Right hindlimb (tissue), 1 donor: ENCODE data around the gene PLSCR5.

Source experiments
- DNase-seq: peaks from one replicate; pipeline ENCODE4 v3.0.0-alpha.2; 2018

The PLSCR5 gene

DNA sequence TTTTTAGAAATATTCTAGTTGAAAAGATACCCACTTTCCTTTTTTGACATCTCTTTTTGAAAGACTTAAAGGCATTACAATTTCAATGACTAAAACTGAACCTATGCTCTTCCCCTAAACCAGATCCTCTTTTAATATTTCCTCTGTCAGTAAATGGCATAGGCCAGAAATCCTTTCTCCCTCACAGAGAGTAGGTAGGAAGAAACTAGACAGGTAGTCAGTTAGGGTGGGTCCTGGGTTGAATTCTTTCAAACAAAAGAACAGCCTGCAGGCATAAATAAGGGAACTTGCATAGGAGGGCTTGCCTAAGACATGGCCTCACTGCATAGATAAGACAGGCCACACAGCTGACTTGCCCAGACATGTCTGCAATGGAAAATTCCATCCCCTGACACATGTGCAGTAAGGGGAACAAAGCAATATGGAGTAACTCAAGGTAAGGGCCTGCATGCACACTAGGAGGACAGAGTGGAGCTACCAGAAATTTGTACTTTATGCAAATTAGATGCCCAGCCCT is 23.1 kb downstream of the PLSCR5 start:
- no peak for DNase-seq

- no peak for DNase-seq
These were observed 24.0 kb downstream of the PLSCR5 start for GRCh38 chr3:146581080-146581601.

DNA sequence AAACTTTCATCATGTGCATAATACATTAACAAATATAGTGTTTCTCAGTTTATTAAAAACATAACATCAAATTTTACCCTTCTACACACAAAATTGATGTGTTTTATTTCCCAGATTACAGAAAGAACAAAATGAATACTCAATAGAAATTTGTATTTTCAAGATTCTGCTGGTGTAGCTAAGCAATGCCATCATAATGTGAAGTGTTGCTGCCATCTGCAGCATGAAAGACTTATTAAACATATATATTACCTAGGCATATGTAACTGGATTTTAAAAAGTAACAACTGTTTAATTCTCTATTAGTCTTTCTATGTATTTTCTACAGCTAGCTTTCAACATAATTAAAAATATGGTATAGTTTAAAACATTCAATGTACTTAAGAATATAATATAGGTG is 27.5 kb downstream of the PLSCR5 start:
- peak; percentile 27 for DNase-seq

GRCh38 chr3:146575636-146576035 is 29.5 kb downstream of the PLSCR5 start:
- no peak for DNase-seq

DNA sequence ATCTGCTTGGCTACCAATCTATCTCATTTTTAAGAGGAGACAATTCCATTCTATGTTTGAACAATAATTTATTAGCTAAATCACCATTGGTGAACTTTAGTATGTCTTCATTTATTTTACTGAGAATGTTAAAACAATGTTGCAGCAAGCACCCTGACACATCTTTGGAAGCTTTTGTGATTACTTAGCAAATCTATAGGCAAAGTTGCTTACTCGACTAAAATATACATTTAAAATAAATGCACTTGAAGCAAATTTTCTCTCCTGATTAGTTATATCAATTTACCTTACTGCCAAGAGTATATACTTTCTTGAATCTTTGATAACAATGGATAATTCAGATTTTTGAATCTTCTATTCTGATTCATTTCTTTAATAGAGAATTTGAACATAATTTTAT is 31.0 kb downstream of the PLSCR5 start:
- DNase-seq = no peak

- no peak for DNase-seq
These were observed 35.8 kb downstream of the PLSCR5 start for GRCh38 chr3:146569314-146569713.

DNA sequence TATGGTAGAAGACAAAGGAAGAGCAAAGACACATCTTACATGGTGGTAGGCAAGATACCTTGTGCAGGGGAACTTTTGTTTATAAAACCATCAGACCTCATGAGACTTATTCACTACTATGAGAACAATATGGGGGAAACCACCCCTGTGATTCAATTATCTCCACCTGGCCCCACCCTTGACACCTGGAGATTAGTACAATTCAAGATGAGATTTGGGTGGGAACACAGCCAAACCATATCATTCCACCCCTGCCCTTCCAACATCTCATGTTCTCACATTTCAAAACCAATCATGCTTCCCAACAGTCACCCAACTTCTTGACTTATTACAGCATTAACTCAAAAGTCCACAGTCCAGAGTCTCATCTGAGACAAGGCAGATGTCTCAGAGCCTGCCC is 39.0 kb downstream of the PLSCR5 start:
- no peak for DNase-seq

DNA sequence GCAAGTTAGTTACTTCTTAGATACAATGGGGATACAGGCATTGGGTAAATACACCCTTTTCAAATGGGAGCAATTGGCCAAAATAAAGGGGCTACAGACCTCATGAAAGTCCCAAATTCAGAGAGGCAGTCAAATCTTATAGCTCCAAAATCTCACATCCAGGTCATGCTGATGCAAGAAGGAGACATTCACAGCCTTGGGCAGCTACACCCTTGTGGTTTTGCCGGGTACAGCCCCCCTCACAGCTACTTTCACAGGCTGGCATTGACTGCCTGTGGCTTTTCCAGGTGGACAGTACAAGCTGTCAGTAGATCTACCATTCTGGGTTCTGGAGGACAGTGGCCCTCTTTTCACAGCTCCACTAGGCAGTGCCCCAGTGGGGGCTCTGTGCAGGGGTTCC is 43.3 kb downstream of the PLSCR5 start:
- no peak for DNase-seq

DNA sequence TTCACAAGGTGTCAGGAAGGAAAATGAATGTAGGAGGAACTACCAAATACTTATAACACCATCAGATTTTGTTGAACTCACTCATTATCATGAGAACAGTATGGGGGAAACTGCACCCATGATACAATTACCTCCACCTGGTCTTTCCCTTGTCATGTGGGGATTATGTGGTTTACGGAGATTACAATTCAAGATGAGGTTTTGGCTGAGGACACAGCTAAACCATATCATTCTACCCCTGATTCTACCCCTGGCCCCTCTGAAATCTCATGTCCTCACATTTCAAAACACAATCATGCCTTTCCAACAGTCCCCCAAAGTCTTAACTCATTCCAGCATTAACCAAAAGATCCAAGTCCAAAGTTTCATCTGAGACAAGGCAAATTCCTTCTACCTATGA is 43.7 kb downstream of the PLSCR5 start:
- DNase-seq = no peak

DNA sequence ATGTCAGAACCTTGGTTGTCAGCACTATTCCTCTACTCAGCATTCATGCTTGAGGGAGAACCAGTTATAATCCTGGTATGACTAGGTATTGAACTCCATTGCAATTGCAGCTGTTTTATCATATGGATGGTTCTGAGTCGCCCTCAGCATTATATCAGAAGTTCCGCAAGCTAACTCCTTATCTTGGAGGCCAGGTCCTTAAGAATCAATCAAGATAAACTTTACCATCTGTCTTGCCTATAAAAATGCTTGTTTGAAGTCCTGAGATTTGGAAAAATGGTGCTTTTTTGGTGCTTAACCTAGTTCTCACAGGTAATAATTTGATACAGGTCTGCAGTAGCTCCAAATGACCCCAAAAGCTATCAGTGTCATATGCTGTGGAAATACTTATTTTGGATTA is 44.5 kb downstream of the PLSCR5 start:
- no peak for DNase-seq

- no peak for DNase-seq
These were observed 45.8 kb downstream of the PLSCR5 start for GRCh38 chr3:146559388-146559787.

DNA sequence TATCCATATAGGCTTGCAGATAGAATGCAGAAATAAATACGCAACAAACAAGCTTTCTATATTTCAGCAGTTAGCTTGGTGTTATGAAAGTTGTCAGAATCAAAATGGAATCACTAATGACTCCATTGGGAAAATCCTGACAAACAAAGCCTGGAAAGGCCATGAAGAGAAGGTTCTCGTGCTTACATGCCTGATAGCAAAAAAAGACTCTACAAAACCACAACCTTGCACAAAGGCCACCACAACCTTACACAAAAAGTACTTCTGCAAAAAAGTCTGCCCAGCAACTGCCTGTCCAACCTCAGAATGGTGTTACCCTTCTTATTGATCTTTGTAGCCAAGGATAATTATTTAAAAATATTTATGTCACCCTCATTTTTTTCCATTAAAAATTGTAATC is 46.4 kb downstream of the PLSCR5 start:
- DNase-seq = no peak

DNA sequence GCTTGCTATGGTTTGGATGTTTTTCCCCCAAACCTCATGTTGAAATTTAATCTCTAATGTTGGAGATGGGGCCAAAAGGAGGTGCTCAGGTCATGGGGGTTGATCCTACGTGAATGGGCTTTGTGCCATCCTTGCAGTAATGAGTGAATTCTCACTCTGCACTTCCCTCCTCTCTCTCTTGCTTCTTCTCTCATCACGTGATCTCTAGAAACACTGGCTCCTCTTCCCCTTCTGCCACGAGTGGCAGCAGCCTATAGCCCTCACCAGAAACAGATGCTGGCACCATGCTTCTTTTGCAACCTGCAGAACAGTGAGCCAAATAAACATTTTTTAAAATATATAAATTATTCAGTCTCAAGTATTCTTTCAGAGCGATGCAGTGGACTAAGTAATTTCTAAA is 47.4 kb downstream of the PLSCR5 start:
- DNase-seq = no peak

DNA sequence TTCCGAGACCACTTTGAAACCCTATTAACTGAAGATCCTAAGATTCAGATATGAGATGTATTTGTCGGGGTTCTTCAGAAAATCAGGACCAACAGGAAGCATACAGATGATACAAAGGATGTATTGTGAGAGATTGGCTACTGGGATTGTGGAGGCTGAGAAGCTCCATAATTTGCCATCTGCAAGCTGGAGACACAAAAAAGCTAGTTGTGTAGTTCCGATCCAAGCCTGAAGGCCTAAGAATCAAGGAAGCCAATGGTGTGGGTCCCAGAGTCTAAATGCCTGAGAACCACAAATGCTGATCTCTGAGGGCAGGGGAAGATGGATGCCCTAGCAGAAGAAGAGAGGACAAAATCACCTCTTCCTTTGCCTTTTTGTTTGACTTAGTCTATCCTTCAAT is 49.8 kb downstream of the PLSCR5 start:
- DNase-seq = no peak

DNA sequence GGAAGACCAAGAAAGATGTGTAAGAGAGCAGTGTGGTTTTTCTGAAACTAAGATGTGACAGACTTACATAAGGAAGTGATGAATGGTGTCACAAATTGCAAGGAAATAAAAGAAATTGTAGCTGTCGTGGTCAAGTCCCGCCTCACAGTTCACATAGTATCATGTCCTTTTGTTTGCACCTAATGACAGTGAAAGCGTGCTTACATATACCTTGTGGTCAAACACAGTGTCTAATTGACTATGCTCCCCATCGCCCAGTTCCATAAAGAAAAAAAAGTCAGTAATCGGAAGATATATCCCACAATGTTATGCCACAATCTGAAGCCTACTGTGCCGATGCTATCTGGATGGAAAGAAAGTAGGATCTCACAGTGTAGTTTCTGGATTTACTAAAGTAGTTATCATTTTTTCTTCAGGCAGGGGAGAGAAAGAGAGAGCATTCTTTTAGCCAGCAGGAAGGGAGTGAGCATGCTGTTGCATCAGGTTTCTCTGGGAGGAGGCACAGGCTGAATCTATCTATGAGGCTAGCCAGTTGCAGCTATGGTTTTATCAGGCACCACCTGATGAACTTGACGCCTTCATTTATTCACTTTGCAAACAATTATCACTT is 50.9 kb downstream of the PLSCR5 start:
- DNase-seq = no peak

DNA sequence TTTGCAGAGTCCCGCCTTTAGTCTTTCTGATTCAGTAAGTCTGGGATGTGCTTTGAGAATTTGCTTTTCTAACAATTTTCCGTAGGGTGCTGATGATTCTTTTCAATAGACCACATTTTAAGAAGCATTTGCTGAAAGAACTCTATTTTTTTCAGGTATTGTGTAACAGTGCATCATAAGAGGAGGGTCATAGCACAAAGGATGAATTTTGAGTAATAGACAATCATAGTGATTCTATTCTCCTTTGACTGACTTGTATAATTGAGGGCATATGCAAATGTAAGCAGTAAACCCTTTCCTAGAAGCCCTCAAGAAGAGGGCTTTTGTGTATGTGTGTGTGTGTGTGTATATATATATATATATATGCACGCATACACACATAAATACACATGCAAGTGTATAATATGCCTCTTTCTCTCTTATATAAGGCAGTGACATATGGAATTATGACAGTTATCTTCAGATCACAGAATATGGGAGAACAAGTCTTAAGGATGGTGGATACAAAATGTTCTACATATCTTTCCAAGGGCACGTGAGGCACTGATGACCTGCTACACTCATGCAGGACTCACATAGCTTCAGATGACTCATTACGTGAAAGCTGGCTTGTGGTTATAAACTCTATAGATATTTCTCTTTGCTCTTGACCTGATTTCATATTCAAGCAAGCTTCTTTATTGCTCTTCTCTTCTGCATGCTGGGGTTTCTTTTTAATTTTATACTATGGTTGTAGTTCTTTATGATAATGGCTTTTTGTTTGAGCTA is 54.2 kb downstream of the PLSCR5 start:
- no peak for DNase-seq

GRCh38 chr3:146550070-146550615 is 55.0 kb downstream of the PLSCR5 start:
- DNase-seq = no peak

DNA sequence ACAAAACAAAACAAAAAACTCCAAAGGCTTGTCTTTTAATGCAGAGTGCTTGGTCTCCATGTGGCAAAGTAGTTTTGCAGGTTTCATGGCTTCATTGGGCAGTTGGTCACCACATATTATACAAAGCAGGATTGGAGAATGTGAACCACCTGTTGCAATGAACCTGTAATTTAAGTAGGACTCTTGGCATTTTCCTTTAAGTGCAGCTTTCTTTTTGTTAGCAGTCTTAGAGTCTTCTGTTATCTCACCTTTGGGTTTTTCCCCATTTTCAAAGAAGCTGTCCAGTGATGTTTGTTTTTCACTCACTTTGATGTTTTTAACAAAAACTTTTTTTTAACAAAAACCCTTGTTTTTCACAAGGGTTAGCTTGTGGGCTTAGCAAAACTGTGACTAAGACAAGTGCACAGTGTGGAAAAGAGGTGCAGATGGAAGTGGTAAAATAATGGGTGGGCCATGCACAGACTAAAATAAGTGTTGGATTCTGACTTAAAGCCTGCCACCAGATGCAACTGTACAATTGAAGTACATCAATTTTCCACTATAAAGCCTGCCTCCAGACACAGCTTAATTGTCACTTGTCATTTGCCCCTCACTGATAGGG is 57.8 kb downstream of the PLSCR5 start:
- DNase-seq = no peak

DNA sequence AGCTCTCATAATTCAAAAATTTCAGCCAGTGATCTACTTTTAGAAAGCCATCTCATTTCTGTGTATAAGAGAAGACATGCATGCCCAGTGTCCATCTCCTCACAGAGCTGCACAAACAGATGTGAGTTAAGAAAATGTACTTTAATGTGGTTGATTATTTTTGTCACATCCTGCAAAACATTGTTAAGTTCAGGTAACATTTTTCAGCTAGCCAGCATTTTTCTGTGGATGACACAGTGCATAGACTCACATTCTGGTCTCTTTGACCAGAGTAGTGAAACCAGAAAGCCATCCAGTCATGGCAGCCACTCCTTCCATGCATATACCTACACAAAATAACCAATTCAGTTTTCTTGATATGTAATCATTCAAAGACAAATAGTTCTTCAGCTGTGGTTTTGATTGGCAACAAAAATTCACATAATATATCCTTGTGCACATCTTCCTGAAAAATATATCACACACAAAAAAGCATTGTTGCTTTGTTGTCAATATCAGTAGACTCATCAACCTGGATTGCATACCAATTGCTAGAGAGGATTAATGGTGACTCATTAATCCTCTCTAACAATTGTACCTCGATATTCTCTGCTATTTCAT is 58.7 kb downstream of the PLSCR5 start:
- DNase-seq = no peak

- no peak for DNase-seq
These were observed 60.1 kb downstream of the PLSCR5 start for GRCh38 chr3:146544929-146545528.

- DNase-seq = peak; percentile 92
These were observed 60.9 kb downstream of the PLSCR5 start, which contains the start of gene PLSCR1 for GRCh38 chr3:146544002-146544928. Gene PLSCR1, minus strand, starts transcription at chr3:146544607. Its CDS starts 8,055 bp downstream, at chr3:146536552.
